ENCODE measurements around the gene GOLGA8R.
"Not testable (repeated sequence)": the region's sequence is repeated elsewhere in the genome, so short reads cannot be mapped to it uniquely, and the experiment has no call there.

The GOLGA8R gene

GRCh38 chr15:30414160-30414559 lies at the start of gene GOLGA8R:
TSS of gene GOLGA8R (minus strand) at chr15:30414260. CDS start at chr15:30414162, 98 bp downstream.
- not testable (repeated sequence) for DNase-seq (ENCODE audit: low spot score); FAIRE-seq

GRCh38 chr15:30463849-30464248 lies 49.8 kb upstream of the GOLGA8R start:
- FAIRE-seq; DNase-seq (ENCODE audit: low spot score): not testable (repeated sequence)

DNA sequence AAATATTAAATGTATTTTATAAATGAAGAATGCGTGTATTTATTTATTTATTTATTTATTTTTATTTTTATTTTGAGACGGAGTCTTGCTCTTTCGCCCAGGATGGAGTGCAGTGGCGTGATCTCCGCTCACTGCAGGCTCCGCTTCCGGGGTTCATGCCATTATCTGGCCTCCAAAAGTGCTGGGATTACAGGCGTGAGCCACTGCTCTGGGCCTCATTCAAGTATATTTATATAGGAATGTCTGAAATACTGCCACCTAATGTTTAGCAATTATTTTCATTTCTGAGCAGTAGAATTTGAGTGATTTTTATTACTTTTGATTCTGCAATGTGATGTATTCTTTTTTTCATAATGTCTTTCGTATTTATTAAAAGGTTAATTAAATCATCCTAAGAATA lies 48.1 kb upstream of the GOLGA8R start:
- peak; percentile 65 for FAIRE-seq
- not testable (repeated sequence) for DNase-seq (ENCODE audit: low spot score)

DNA sequence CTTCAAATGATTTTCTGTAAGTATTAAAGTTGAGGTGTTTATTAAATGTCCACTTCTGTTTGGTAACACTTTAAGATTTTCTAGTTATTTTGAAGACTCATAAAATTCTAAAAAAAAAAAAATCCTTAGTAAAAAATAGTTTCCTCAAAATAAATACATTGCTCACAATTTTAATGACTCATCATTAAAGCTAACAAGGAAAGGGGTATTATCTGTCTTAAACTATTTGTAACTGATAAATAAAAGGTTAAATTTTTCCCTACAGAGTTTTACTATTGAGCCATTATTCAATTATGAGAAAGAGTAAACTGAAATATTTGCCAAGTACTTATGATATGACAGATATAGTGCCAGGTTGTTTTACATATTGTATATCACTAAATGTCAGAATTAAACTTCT lies 38.6 kb upstream of the GOLGA8R start:
- FAIRE-seq; DNase-seq (ENCODE audit: low spot score): not testable (repeated sequence)

- not testable (repeated sequence) for FAIRE-seq; DNase-seq (ENCODE audit: low spot score)
Measured at GRCh38 chr15:30438348-30438747, 24.3 kb upstream of the GOLGA8R start.

- FAIRE-seq; DNase-seq (ENCODE audit: low spot score): not testable (repeated sequence)
Measured at GRCh38 chr15:30435878-30436277, 21.8 kb upstream of the GOLGA8R start.

GRCh38 chr15:30420723-30421122 lies 6.7 kb upstream of the GOLGA8R start:
- FAIRE-seq; DNase-seq (ENCODE audit: low spot score): not testable (repeated sequence)

- not testable (repeated sequence) for DNase-seq (ENCODE audit: low spot score); FAIRE-seq
Measured at GRCh38 chr15:30407636-30408035, 6.4 kb downstream of the GOLGA8R start.

DNA sequence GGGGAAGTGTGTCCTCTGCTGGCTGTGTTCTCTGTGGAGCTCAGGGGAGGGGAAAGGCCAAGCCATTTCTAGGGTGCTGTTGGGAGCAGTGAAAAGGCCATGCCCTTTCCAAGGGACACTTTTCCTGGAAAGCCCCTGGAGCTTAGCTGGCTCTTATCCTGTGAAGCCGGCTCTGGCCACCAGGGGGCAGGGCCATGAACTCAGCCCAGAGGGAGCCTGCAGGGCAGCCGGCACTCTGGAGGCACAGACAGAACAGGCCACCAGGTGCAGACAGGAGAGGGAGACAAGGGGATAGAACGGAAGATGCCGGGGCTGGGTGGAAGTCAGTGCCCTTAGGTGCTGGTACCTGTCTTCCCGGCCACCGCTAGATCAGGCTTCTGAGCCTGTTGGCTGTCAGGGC lies 15.1 kb downstream of the GOLGA8R start:
- peak; percentile 14 for FAIRE-seq
- not testable (repeated sequence) for DNase-seq (ENCODE audit: low spot score)

- FAIRE-seq; DNase-seq (ENCODE audit: low spot score): not testable (repeated sequence)
Measured at GRCh38 chr15:30393664-30393991, 20.4 kb downstream of the GOLGA8R start.

DNA sequence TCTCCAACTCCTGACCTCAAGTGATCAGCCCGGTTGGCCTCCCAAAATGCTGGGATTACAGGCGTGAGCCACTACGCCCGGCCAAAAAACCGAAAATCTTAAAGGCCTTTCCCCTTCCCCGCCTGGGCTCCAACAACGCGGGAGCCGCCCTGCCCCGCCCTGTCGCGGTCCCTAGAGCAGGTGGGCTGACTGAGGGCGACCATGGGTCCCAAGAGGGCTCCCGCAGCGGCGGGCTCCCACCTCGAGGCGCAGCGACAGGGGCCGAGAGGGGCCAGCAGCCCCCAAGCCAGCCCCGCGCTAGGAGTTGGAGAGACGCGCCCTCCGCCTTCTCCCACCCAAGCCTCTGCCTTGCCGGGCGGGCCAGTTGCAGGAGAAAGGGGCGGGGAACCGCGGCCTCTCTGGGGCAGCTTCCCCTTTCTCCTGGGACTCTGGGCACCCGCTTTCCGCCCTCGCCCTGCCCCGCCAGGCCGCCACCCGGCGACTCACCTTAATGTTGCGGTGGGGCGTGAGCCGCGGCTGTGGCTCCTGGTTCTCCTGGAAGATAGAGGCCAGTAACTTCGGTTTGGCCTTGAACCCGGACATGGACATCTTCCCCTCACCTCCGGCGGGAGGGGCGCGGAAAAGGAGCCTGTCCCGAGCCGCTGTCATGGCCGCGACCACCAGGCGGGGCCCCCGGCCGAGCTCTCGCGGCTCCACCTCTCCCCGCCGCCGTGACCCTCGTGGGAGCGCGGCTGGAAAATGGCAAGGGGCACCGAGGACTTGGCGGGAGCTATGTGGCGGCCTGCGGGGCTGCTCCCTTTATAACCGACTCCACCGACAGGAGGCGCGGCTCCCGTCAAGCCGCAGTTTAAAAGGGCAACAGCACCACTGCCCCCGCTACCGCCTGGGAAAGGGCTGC lies 21.0 kb downstream of the GOLGA8R start, which contains the start of gene CHRFAM7A:
Gene CHRFAM7A, minus strand, starts transcription at position 775 of the 898 bp plus-strand sequence. CDS start 10,189 bp downstream, outside the sequence.
- FAIRE-seq = not testable (repeated sequence)

GRCh38 chr15:30386318-30386887 lies 27.7 kb downstream of the GOLGA8R start:
- peak; percentile 91 for FAIRE-seq
- DNase-seq (ENCODE audit: low spot score) = not testable (repeated sequence)

More for the DNA sequence above, 21.0 kb downstream of the GOLGA8R start, which contains the start of gene CHRFAM7A:
- not testable (repeated sequence) for DNase-seq (ENCODE audit: low spot score)

GRCh38 chr15:30377082-30377413 lies 37.0 kb downstream of the GOLGA8R start:
- not testable (repeated sequence) for DNase-seq (ENCODE audit: low spot score); FAIRE-seq

DNA sequence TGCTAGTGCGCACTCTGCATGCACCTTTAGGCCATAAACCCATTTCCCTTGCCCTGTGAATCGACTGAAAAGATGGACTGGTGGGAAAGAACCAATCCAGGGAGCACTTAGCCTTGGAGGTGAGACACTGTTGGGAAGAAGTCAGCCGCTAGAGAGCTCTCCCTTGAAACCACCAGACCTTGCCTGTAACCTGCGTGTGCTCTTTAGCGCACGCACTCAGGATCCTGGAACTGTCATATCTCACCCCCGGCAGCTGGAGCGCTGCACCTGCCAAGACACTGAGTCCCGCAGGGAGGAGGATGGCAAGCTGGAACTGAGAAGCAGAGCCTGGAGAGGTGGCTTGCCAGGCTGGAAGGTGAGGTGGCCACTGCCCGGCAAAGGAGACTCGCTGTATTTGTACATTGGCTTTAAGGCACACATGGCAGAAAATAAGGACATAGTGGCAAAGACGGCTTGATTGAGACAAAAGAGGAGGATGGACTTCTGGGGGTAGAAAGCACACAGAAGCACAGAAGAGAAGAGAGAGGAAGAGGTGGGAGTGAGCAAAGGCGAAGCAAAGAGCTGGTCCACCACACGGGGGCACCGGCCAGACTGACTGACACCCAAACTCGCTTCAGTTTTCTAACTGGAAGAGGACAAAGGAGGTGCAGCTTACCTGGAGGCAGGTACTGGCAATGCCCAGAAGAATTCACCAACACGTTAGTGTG lies 37.5 kb downstream of the GOLGA8R start:
- DNase-seq (ENCODE audit: low spot score); FAIRE-seq: not testable (repeated sequence)

- not testable (repeated sequence) for FAIRE-seq; DNase-seq (ENCODE audit: low spot score)
Measured at GRCh38 chr15:30375872-30376271, 38.2 kb downstream of the GOLGA8R start.

- not testable (repeated sequence) for FAIRE-seq; DNase-seq (ENCODE audit: low spot score)
Measured at GRCh38 chr15:30374862-30375261, 39.2 kb downstream of the GOLGA8R start.

- FAIRE-seq; DNase-seq (ENCODE audit: low spot score): not testable (repeated sequence)
Measured at GRCh38 chr15:30368271-30368670, 45.8 kb downstream of the GOLGA8R start.

DNA sequence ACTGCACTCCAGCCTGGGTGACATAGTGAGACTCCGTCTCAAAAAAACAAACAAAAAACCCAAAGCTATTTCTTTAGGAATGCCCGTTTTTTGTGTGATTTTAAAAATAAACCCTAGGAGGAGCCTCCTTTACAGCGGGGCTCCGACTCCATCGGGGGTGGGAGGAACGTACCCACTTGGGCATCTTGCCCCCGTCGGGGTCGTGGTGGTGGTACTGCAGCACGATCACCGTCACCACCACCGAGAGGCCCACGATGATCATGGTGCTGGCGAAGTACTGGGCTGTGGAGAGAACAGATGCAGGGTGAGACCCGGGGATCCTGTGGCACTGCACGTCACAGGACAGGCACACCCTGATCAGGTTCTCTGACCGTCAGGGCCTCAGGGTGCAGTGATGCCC lies 46.8 kb downstream of the GOLGA8R start:
- not testable (repeated sequence) for FAIRE-seq; DNase-seq (ENCODE audit: low spot score)

DNA sequence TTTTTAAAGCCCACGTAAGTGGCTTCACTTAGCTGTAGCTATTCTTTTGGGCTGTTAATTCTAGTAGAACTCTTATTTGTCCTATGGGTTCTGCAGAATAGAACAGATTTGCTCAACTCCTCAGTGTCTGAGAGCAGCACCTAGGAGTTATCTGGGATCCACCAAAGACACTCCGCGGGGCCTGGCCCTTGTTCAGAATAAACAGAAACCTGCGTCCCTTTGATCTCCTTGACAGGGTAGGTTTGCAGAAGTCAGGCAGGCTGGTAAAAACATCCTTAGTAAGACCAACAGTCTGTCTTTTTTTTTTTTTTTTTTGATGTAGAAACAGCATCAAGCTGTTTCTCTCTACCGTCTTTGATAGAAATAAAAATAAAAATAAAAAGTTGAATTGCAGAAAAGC lies 52.7 kb downstream of the GOLGA8R start:
- not testable (repeated sequence) for FAIRE-seq; DNase-seq (ENCODE audit: low spot score)

DNA sequence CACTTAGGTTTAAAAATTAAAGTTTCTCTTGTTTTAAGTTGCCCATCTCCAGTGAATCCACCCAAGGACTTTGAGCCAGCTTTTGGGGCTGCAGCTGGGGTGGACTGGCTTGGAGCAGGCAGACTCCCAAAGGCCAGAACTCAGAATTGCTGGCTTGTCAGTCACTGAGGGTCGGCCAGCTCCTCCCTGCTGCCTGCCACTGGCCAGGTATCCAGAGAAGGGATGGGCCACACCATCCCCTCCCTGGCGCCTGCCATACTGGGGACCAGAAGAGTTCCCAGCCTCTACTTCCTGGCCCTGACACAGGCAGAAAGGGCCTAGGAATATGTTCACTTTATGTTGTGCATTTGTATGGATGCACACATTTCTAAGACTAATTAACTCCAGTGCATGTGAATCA lies 53.1 kb downstream of the GOLGA8R start:
- DNase-seq (ENCODE audit: low spot score); FAIRE-seq: not testable (repeated sequence)

DNA sequence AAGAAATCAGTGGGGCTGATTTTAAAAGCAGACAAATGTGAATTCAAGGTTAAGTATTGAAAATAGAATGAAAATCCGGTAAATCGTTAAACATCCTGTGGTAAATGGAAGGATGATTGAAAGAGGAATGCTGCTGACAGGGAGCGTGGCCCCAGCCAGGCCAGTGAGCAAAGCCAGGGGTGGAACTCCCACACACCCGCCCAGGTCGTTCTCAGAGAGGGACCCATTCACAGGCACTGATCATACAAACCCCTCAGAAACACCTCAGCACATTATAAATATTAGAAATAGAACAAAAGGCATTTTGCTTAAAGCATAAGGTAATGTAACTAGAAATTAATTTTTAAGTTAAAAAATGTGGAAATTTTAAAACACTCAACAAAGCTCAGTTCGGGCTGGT lies 59.0 kb downstream of the GOLGA8R start:
- not testable (repeated sequence) for DNase-seq (ENCODE audit: low spot score); FAIRE-seq

All from RCC 7860 (cell line).